ENCODE data around the gene HECW1. TPM values are rescaled to one million over a fixed set of nuclear protein-coding genes. Genes with fewer than 3 reads are reported as not detected.

HECW1 gene
- total and polyA plus RNA-seq, 2 of the 8 experiments (the other 6 are each of a cell fraction or from before 2014, with no cell fraction given) = 2.9 to 12.7 TPM

- peak overlapping the region; percentile 41 to 45; a peak in 3 of 4 replicates for H3K4me2 ChIP-seq (ENCODE audit: insufficient read depth in 1 of 2, low read depth in 2 of 2, low read length in 2 of 2)
- no peak overlapping the region for H2AFZ ChIP-seq (ENCODE audit: low read length)
- H3K9me3 ChIP-seq (ENCODE audit: insufficient read depth in 2 of 2, low read depth in 1 of 2, low read length in 1 of 2) = no peaks in the 10 kb centered on the region
- FAIRE-seq = no peak
- no peak overlapping the region for H2BK15ac ChIP-seq (ENCODE audit: low read length)
- 0 out of 2 replicates have a peak, but pooled peaks cover 2% of the 10 kb centered on the region for H3K23me2 ChIP-seq (ENCODE audit: low read depth, low read length)
- ChIA-PET POLR2A (ENCODE audit: partially characterized antibody) (interaction anchor here (1.0 kb wide), 1 partner anchor 455 kb away, joined by 3 read pairs; no protein-coding TSS in a partner anchor), CTCF (ENCODE audit: partially characterized antibody) (interaction anchor here (0.6 to 1.3 kb wide), 3 partner anchors 9 to 261 kb away, joined by 3 read pairs; no protein-coding TSS in a partner anchor)
- H3K27me3 ChIP-seq (replicated peaks in 1 of 4; ENCODE audit: control insufficient read depth in 3 of 4, extremely low read depth in 1 of 4, insufficient read depth in 3 of 4, low read length in 3 of 4) = no peaks in the 10 kb centered on the region
- H3K79me2 ChIP-seq (ENCODE audit: control insufficient read depth in 1 of 2, insufficient read depth in 2 of 2, low read length in 2 of 2) = no peaks in the 10 kb centered on the region
- peak overlapping the region; percentile 34 for H4K5ac ChIP-seq (ENCODE audit: insufficient read length, low read depth, low read length)
- H2AK5ac ChIP-seq (ENCODE audit: low read depth, low read length) = peak overlapping the region; percentile 87; the same call in 1 of the 2 replicates
- H3K4ac ChIP-seq (replicated peaks; ENCODE audit: insufficient read length, low read depth, low read length) = peak overlapping the region; percentile 57
- peak overlapping the region; percentile 79; the same call in 1 of the 2 replicates for H2BK5ac ChIP-seq (ENCODE audit: low read depth, low read length)
- peak overlapping the region; percentile 49; the same call in 1 of the 2 replicates for H3K18ac ChIP-seq (ENCODE audit: extremely low read depth, low read length)
- no peaks in the 10 kb centered on the region for H3K36me3 ChIP-seq (ENCODE audit: control insufficient read depth in 2 of 4, insufficient read depth in 4 of 4, low read length in 3 of 4)
- H3K56ac ChIP-seq (replicated peaks; ENCODE audit: insufficient read length, low read depth, low read length) = no peak overlapping the region
- H3K79me1 ChIP-seq (ENCODE audit: low read depth, low read length) = no peaks in the 10 kb centered on the region; the same call in 1 of the 2 replicates
- no peak for DNase-seq (ENCODE audit: low read depth in 1 of 2, low spot score in 2 of 2)
- no peak overlapping the region for H3K23ac ChIP-seq (ENCODE audit: insufficient read length)
- no peak overlapping the region for H3K27ac ChIP-seq (ENCODE audit: low read depth, low read length)
- 31% methylated on average over 2 of the region's 2 CpGs; no CpG with 5 or more reads in 1 of the 2 experiments for WGBS, 2 experiments (ENCODE audit: extremely low coverage in 1 of 2, insufficient coverage in 1 of 2, insufficient read length in 1 of 2, insufficient replicate concordance in 2 of 2, low coverage in 1 of 2, low lambda C conversion rate in 2 of 2, missing lambda C conversion rate in 1 of 2)
- H2BK120ac ChIP-seq (replicated peaks; ENCODE audit: low read depth, low read length) = peak overlapping the region; percentile 96
- peak overlapping the region; percentile 96 for H4K91ac ChIP-seq (replicated peaks; ENCODE audit: insufficient read length, low read length)
- no peak overlapping the region for H3K14ac ChIP-seq (ENCODE audit: insufficient read length)
- peak overlapping the region; percentile 87 for H2BK20ac ChIP-seq (ENCODE audit: low read length)
- H3K9ac ChIP-seq (replicated peaks in 1 of 4; ENCODE audit: extremely low read depth in 1 of 4, low read depth in 3 of 4, low read length in 3 of 4) = no peak overlapping the region
- H2BK12ac ChIP-seq (ENCODE audit: low read depth, low read length) = peak overlapping the region; percentile 53
- H4K20me1 ChIP-seq (replicated peaks in 1 of 2; ENCODE audit: control insufficient read depth in 1 of 2, insufficient read depth in 2 of 2, low read length in 2 of 2) = no peaks in the 10 kb centered on the region
- peak overlapping the region in 1 of 4 experiments; percentile 20; a peak in 1 of 8 replicates for H3K4me3 ChIP-seq (ENCODE audit: extremely low read depth in 1 of 4, insufficient read depth in 2 of 4, low read depth in 3 of 4, low read length in 4 of 4)
- H3K4me1 ChIP-seq (replicated peaks in 1 of 4; ENCODE audit: control insufficient read depth in 3 of 4, insufficient read depth in 4 of 4, low read length in 3 of 4) = peaks cover 0 to 11% (median 9%) of the 10 kb centered on the region in 4 experiments; a peak in 4 of 7 replicates
- H4K8ac ChIP-seq (ENCODE audit: extremely low read depth, insufficient read depth, low read length) = no peak overlapping the region
- no peak for TF ChIP-seq BRCA1 (IDR thresholded peaks at IDR 0.05; ENCODE audit: low read depth, low read length)
These were observed 283.8 kb downstream of the HECW1 start for GRCh38 chr7:43396187-43396740.

Data from H1 (cell line).